Dedifferentiated amniotic fluid mesenchymal stem cell (primary cell): ENCODE results near the gene COL5A1.

Experiments
- DNase-seq: peaks from one replicate; pipeline ENCODE4 v3.0.0-alpha.2; 2016; ENCODE audit errors: extremely low spot score

The COL5A1 gene

GRCh38 chr9:134892221-134892620 lies 250.6 kb downstream of the COL5A1 start:
- DNase-seq, result no peak

GRCh38 chr9:134892820-134893420 lies 251.3 kb downstream of the COL5A1 start:
- DNase-seq, result no peak
